Melanocyte of skin (primary cell): ENCODE measurements around the gene PRRT3. TPM values are rescaled to one million over a fixed set of nuclear protein-coding genes. Genes with fewer than 3 reads are reported as not detected.

Source experiments
- small RNA-seq, 2 donors: library from RNA; depleted of rRNA; stranded (forward); fragments of <200 nt; gene quantifications; one replicate each; pipeline ENCODE3, GENCODE V24; 2012
- total RNA-seq, 2 donors: library from RNA; depleted of rRNA; stranded (reverse); fragments of >200 nt; gene quantifications; 2 replicates each; pipeline ENCODE4 v1.2.3, GENCODE V29; 2012

PRRT3 gene
- total RNA-seq: 1 to 10 TPM in 1 of 2 donors, under 1 TPM in 1; 1.00 to 4.5 TPM

GRCh38 chr3:9951962-9952805 lies at the start of gene PRRT3:
TSS of gene PRRT3 (minus strand) at chr3:9952408. CDS start at chr3:9950115, 2,293 bp downstream.

GRCh38 chr3:9933561-9934234 lies 18.5 kb downstream of the PRRT3 start, which contains the start of gene CRELD1:
TSS of gene CRELD1 (plus strand) at chr3:9933834. CDS start at chr3:9934439, 605 bp downstream.

GRCh38 chr3:9916734-9917680 lies 35.2 kb downstream of the PRRT3 start, which contains the start of gene IL17RC:
TSS of gene IL17RC (plus strand) at chr3:9917098. CDS start at chr3:9917316, 218 bp downstream.

GRCh38 chr3:9902372-9903237 lies 49.6 kb downstream of the PRRT3 start, which contains the start of gene IL17RE:
TSS of gene IL17RE (plus strand) at chr3:9902848. CDS start at chr3:9902933, 85 bp downstream.

Small RNA genes lying within 50 kb of the gene (small RNA-seq; reads per million reads assigned to genes)
- 0 reads per million in 2 donors for gene CYCSP10
- 0 reads per million in 2 donors for gene RNU6-882P

Other genes with a start within 250 kb of the PRRT3 start
- not detected for gene CPNE9, start 248.6 kb downstream of the PRRT3 start, total RNA-seq
- 10 to 100 TPM; 14.1 to 19.6 TPM for gene BRPF1, start 220.7 kb downstream of the PRRT3 start, total RNA-seq
- 10 to 100 TPM; 12.7 to 19.3 TPM for gene OGG1, start 202.5 kb downstream of the PRRT3 start, total RNA-seq
- gene CAMK1, start 182.5 kb downstream of the PRRT3 start, total RNA-seq: 10 to 100 TPM; 11.0 to 12.0 TPM
- gene TADA3, start 159.9 kb downstream of the PRRT3 start, total RNA-seq: 10 to 100 TPM; 52.6 to 58.8 TPM
- 100 to 1,000 TPM; 248 to 332 TPM for gene ARPC4, start 159.3 kb downstream of the PRRT3 start, total RNA-seq
- 10 to 100 TPM in 1 of 2 donors, 1 to 10 TPM in 1; 5.3 to 13.1 TPM for gene TTLL3, start 142.1 kb downstream of the PRRT3 start, total RNA-seq
- 10 to 100 TPM; 29.9 to 47.0 TPM for gene RPUSD3, start 108.4 kb downstream of the PRRT3 start, total RNA-seq
- not detected for gene CIDEC, start 72.2 kb downstream of the PRRT3 start, total RNA-seq
- gene JAGN1, start 61.8 kb downstream of the PRRT3 start, total RNA-seq: 10 to 100 TPM; 41.6 to 51.0 TPM
- 1 to 10 TPM; 1.0 to 1.3 TPM for gene IL17RE, start 49.6 kb downstream of the PRRT3 start, total RNA-seq
- 10 to 100 TPM; 42.3 to 42.7 TPM for gene IL17RC, start 35.3 kb downstream of the PRRT3 start, total RNA-seq
- 10 to 100 TPM; 15.5 to 16.0 TPM for gene CRELD1, start 18.6 kb downstream of the PRRT3 start, total RNA-seq
- 10 to 100 TPM; 71.6 to 96.6 TPM for gene EMC3, start 34.4 kb upstream of the PRRT3 start, total RNA-seq
- gene FANCD2, start 74.0 kb upstream of the PRRT3 start, total RNA-seq: 10 to 100 TPM; 28.9 to 59.3 TPM
- not detected for gene FANCD2OS, start 155.8 kb upstream of the PRRT3 start, total RNA-seq
- gene BRK1, start 163.3 kb upstream of the PRRT3 start, total RNA-seq: 10 to 100 TPM; 79.9 to 81.6 TPM
- 10 to 100 TPM; 26.5 to 30.6 TPM for gene VHL, start 189.4 kb upstream of the PRRT3 start, total RNA-seq
- 1 to 10 TPM; 1.7 to 7.6 TPM for gene IRAK2, start 212.5 kb upstream of the PRRT3 start, total RNA-seq